B cell (primary cell): Measurements from ENCODE around the gene CYP4F11. TPM values are rescaled to one million over a fixed set of nuclear protein-coding genes. Genes with fewer than 3 reads are reported as not detected.

Experiments used
- ATAC-seq: fragments of 200-7000 bp; cut with Tn5 transposase; one replicate; pipeline ENCODE4 v1.10.0; 2021; ENCODE audit warnings: low read depth, mild to moderate bottlenecking, moderate number of reproducible peaks, moderate library complexity
- CTCF ChIA-PET: fragments of 350-600 bp; sonication (Branson Sonifier 250); formaldehyde crosslinking; loops from one replicate; lab custom pipeline; 2021; ENCODE audit warnings: antibody characterized with exemption, inconsistent platforms; lab: Charles Lee
- POLR2A ChIA-PET: fragments of 350-600 bp; sonication (Branson Sonifier 250); formaldehyde crosslinking; loops from one replicate; lab custom pipeline; 2021; ENCODE audit warnings: antibody characterized with exemption; lab: Charles Lee
- DNase-seq: peaks from one replicate; pipeline ENCODE4 v3.0.0; 2013
- H2AFZ ChIP-seq: 2 replicates; pipeline ENCODE4 v1.6.1; 2012; ENCODE audit warnings: mild to moderate bottlenecking, low read depth, low read length; ENCODE audit not compliant: insufficient read depth, poor library complexity, severe bottlenecking
- H3K27ac ChIP-seq, 2 donors: 1 replicate in 1 of 2; 2 replicates in 1 of 2; pipeline ENCODE4 v1.5.1; 2012 to 2013; ENCODE audit warnings: low read length in 2 of 2, mild to moderate bottlenecking in 2 of 2, moderate library complexity in 1 of 2
- H3K27me3 ChIP-seq, 4 experiments: fragments of 200-600 bp in 1 of 4; sonication (generic) in 1 of 4; replicated peaks in 1 of 4; 1 replicate in 2 of 4; 2 replicates in 2 of 4; pipeline versions ENCODE4 v1.6.1 to v1.7.0; 2013 to 2016; ENCODE audit warnings: low read length in 3 of 4, mild to moderate bottlenecking in 2 of 4, mixed read lengths in 1 of 4, moderate library complexity in 1 of 4; ENCODE audit not compliant: insufficient read depth in 4 of 4, control insufficient read depth in 3 of 4; ENCODE audit errors: control extremely low read depth in 1 of 4
- H3K36me3 ChIP-seq, 2 experiments: replicated peaks in 1 of 2; 1 replicate in 1 of 2; 2 replicates in 1 of 2; pipeline versions ENCODE4 v1.6.1 to v1.7.1; 2013; ENCODE audit warnings: low read length in 1 of 2; ENCODE audit not compliant: insufficient read depth in 2 of 2, control insufficient read depth in 1 of 2; ENCODE audit errors: control extremely low read depth in 1 of 2, extremely low read depth in 1 of 2
- H3K4me1 ChIP-seq, 2 donors: fragments of 200-600 bp in 1 of 2; sonication (generic) in 1 of 2; 1 replicate in 1 of 2; 2 replicates in 1 of 2; pipeline versions ENCODE4 v1.5.1 to v1.6.1; 2013 to 2017; ENCODE audit warnings: low read length in 2 of 2; ENCODE audit not compliant: control insufficient read depth in 2 of 2, insufficient read depth in 2 of 2
- H3K4me2 ChIP-seq: replicated peaks from 2 replicates; pipeline ENCODE3; 2012; ENCODE audit warnings: mild to moderate bottlenecking, low read depth, low read length; ENCODE audit not compliant: poor library complexity, severe bottlenecking
- H3K4me3 ChIP-seq, 5 experiments: fragments of 200-600 bp in 1 of 5; sonication (generic) in 1 of 5; 1 replicate in 3 of 5; 2 replicates in 2 of 5; pipeline versions ENCODE4 v1.5.1 to v1.7.0; 2011 to 2016; ENCODE audit warnings: low read length in 4 of 5, mild to moderate bottlenecking in 4 of 5, low read depth in 2 of 5, control low read depth in 1 of 5, moderate library complexity in 1 of 5; ENCODE audit not compliant: insufficient read depth in 1 of 5; ENCODE audit errors: control extremely low read depth in 1 of 5, extremely low read depth in 1 of 5
- H3K79me2 ChIP-seq: fragments of 200-600 bp; sonication (generic); one replicate; pipeline ENCODE4 v1.6.0; 2016; ENCODE audit warnings: low read length; ENCODE audit not compliant: control insufficient read depth, insufficient read depth
- H3K9ac ChIP-seq: fragments of 200-600 bp; sonication (generic); 2 replicates; pipeline ENCODE4 v1.6.1; 2017; ENCODE audit warnings: mild to moderate bottlenecking, low read length, moderate library complexity
- H3K9me3 ChIP-seq, 3 donors: one replicate each; pipeline versions ENCODE4 v1.6.1 to v1.7.1; 2013; ENCODE audit warnings: low read length in 2 of 3; ENCODE audit not compliant: control insufficient read depth in 2 of 3, insufficient read depth in 1 of 3; ENCODE audit errors: control extremely low read depth in 1 of 3
- H4K20me1 ChIP-seq: 2 replicates; pipeline ENCODE4 v1.6.0; 2012; ENCODE audit warnings: mild to moderate bottlenecking, low read length; ENCODE audit not compliant: insufficient read depth, control insufficient read depth, poor library complexity, severe bottlenecking
- H3K27ac Mint-ChIP-seq: one replicate; pipeline ENCODE4 v1.8.0; 2021; ENCODE audit warnings: mixed read lengths
- H3K27me3 Mint-ChIP-seq: one replicate; pipeline ENCODE4 v1.8.0; 2021; ENCODE audit warnings: mixed read lengths
- H3K4me1 Mint-ChIP-seq: one replicate; pipeline ENCODE4 v1.8.0; 2021; ENCODE audit warnings: mixed read lengths
- H3K4me3 Mint-ChIP-seq: one replicate; pipeline ENCODE4 v1.8.0; 2021; ENCODE audit warnings: mixed read lengths
- H3K9me3 Mint-ChIP-seq: one replicate; pipeline ENCODE4 v1.8.0; 2022; ENCODE audit warnings: mixed read lengths; ENCODE audit not compliant: insufficient read depth
- CTCF ChIP-seq: fragments of 200-600 bp; IDR thresholded peaks from one replicate; pipeline ENCODE4 v1.8.0; 2022; ENCODE audit warnings: antibody characterized with exemption, mild to moderate bottlenecking
- EZH2 ChIP-seq: IDR thresholded peaks from 2 replicates; pipeline ENCODE4 v1.6.1; 2012; ENCODE audit warnings: borderline replicate concordance, low read depth, mild to moderate bottlenecking, moderate library complexity, low read length; ENCODE audit not compliant: insufficient read depth, poor library complexity, severe bottlenecking
- WGBS: methylation state at CpG from one replicate; pipeline ENCODE4 v1.1.5; 2013; ENCODE audit warnings: missing lambda C conversion rate; ENCODE audit not compliant: insufficient coverage; 5-methylcytosine and 5-hydroxymethylcytosine counted together
- intact Hi-C: fragments of 100-400 bp; cut with micrococcal nuclease; formaldehyde crosslinking; loops from one replicate; pipeline ENCODE4 v1.10.0; 2022
- polyA plus RNA-seq: library from polyadenylated mRNA; depleted of rRNA; stranded (reverse); fragments of >200 nt; gene quantifications from 2 replicates; pipeline ENCODE4 v1.2.3, GENCODE V29; 2012
- total RNA-seq, 2 donors: library from RNA; stranded (reverse); fragments of 120-200 nt in 1 of 2; gene quantifications; 1 replicate in 1 of 2; 2 replicates in 1 of 2; pipeline versions ENCODE4 v1.2.3 to v1.2.4, GENCODE V29; 2013 to 2022

Gene CYP4F11
- total and polyA plus RNA-seq, 2 donors (not counting 1 experiment from before 2014, with no cell fraction given), result not detected

- Histone ChIP-seq H3K4me3 (no peak overlapping the region), H2AFZ (no peak overlapping the region), H3K27me3 (peaks cover 0 to 17% (median 4%) of the 10 kb centered on the region in 4 experiments), H4K20me1 (no peaks in the 10 kb centered on the region), H3K27ac (no peak overlapping the region), H3K79me2 (no peaks in the 10 kb centered on the region), H3K4me2 (no peak overlapping the region), H3K9me3 (peaks cover 0 to 11% (median 0%) of the 10 kb centered on the region in 3 donors), H3K4me1 (no peaks in the 10 kb centered on the region), H3K9ac (no peak overlapping the region), H3K36me3 (no peaks in the 10 kb centered on the region)
- no peak for ATAC-seq
- peaks cover 2% of the 10 kb centered on the region for H3K9me3 Mint-ChIP-seq
- POLR2A ChIA-PET, result no interaction called here
- DNase-seq, result no peak
- no peak overlapping the region for H3K27ac Mint-ChIP-seq
- H3K27me3 Mint-ChIP-seq, result peaks cover 49% of the 10 kb centered on the region
- CTCF ChIA-PET, result no interaction called here
- intact Hi-C loops, result no loop called here
- H3K4me1 Mint-ChIP-seq, result no peaks in the 10 kb centered on the region
- TF ChIP-seq CTCF, result no peak
- no peak for TF ChIP-seq EZH2
- H3K4me3 Mint-ChIP-seq, result no peak overlapping the region
- WGBS, result 86% methylated on average over 1 of the region's 2 CpGs
Measured at GRCh38 chr19:15964231-15964630, 29.9 kb upstream of the CYP4F11 start.

GRCh38 chr19:15962319-15962718 is 28.0 kb upstream of the CYP4F11 start:
- intact Hi-C loops, result no loop called here
- Histone ChIP-seq H3K79me2 (no peaks in the 10 kb centered on the region), H3K9ac (no peak overlapping the region), H3K36me3 (no peaks in the 10 kb centered on the region), H3K4me2 (no peak overlapping the region), H4K20me1 (no peaks in the 10 kb centered on the region), H3K27me3 (peaks cover 0 to 17% (median 4%) of the 10 kb centered on the region in 4 experiments), H2AFZ (no peak overlapping the region), H3K4me3 (no peak overlapping the region), H3K27ac (no peak overlapping the region), H3K4me1 (no peaks in the 10 kb centered on the region), H3K9me3 (peaks cover 0 to 11% (median 0%) of the 10 kb centered on the region in 3 donors)
- Mint-ChIP-seq H3K27me3 (peaks cover 56% of the 10 kb centered on the region), H3K4me1 (no peaks in the 10 kb centered on the region), H3K4me3 (no peak overlapping the region), H3K27ac (no peak overlapping the region), H3K9me3 (peaks cover 2% of the 10 kb centered on the region)
- WGBS, result 81% methylated on average over 2 of the region's 6 CpGs
- no peak for ATAC-seq
- no peak for TF ChIP-seq EZH2
- TF ChIP-seq CTCF, result no peak
- no peak for DNase-seq
- CTCF ChIA-PET, result no interaction called here
- POLR2A ChIA-PET, result no interaction called here
